ENCODE measurements around the gene SCN11A. TPM values are rescaled to one million over a fixed set of nuclear protein-coding genes. Genes with fewer than 3 reads are reported as not detected.

The SCN11A gene
- total RNA-seq, 2 donors from 2014 or later, result 0.05 to 0.61 TPM

- H3K27ac ChIP-seq, result no peak overlapping the region
- TF ChIP-seq, protein P1, sequence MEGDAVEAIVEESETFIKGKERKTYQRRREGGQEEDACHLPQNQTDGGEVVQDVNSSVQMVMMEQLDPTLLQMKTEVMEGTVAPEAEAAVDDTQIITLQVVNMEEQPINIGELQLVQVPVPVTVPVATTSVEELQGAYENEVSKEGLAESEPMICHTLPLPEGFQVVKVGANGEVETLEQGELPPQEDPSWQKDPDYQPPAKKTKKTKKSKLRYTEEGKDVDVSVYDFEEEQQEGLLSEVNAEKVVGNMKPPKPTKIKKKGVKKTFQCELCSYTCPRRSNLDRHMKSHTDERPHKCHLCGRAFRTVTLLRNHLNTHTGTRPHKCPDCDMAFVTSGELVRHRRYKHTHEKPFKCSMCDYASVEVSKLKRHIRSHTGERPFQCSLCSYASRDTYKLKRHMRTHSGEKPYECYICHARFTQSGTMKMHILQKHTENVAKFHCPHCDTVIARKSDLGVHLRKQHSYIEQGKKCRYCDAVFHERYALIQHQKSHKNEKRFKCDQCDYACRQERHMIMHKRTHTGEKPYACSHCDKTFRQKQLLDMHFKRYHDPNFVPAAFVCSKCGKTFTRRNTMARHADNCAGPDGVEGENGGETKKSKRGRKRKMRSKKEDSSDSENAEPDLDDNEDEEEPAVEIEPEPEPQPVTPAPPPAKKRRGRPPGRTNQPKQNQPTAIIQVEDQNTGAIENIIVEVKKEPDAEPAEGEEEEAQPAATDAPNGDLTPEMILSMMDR (IDR thresholded peaks at IDR 0.05), result no peak
- H3K4me1 ChIP-seq, result no peaks in the 10 kb centered on the region
Measured at GRCh38 chr3:39094851-39095677, 43.3 kb upstream of the SCN11A start.

GRCh38 chr3:39090922-39091321 lies 39.2 kb upstream of the SCN11A start:
- H3K27ac ChIP-seq, result no peak overlapping the region
- no peak overlapping the region for H3K4me3 ChIP-seq
- no peaks in the 10 kb centered on the region for H3K27me3 ChIP-seq
- no peak overlapping the region for H3K9ac ChIP-seq (ENCODE audit: low read depth in 2 of 2, low read length in 2 of 2)
- H3K36me3 ChIP-seq, result peaks cover 18% of the 10 kb centered on the region
- no peaks in the 10 kb centered on the region for H3K4me1 ChIP-seq
- TF ChIP-seq, protein P1 (IDR thresholded peaks at IDR 0.05), result no peak
- no peaks in the 10 kb centered on the region for H3K9me3 ChIP-seq
- DNase-seq, result no peak
- intact Hi-C loops (cut with DNase I), result no loop called here

More at GRCh38 chr3:39094851-39095677, 43.3 kb upstream of the SCN11A start:
- DNase-seq, result no peak
- no peak overlapping the region for H3K4me3 ChIP-seq
- H3K9ac ChIP-seq (ENCODE audit: low read depth in 2 of 2, low read length in 2 of 2), result no peak overlapping the region
- intact Hi-C loops (cut with DNase I), result no loop called here
- no peaks in the 10 kb centered on the region for H3K27me3 ChIP-seq
- peaks cover 17% of the 10 kb centered on the region for H3K36me3 ChIP-seq
- H3K9me3 ChIP-seq, result no peaks in the 10 kb centered on the region

- no peak for DNase-seq
- TF ChIP-seq, protein P1 (IDR thresholded peaks at IDR 0.05), result no peak
- H3K9ac ChIP-seq (ENCODE audit: low read depth in 2 of 2, low read length in 2 of 2), result no peak overlapping the region
- intact Hi-C loops (cut with DNase I), result no loop called here
- H3K27ac ChIP-seq, result no peak overlapping the region
- H3K36me3 ChIP-seq, result peaks cover 10% of the 10 kb centered on the region
- no peaks in the 10 kb centered on the region for H3K27me3 ChIP-seq
- H3K4me3 ChIP-seq, result no peak overlapping the region
- no peaks in the 10 kb centered on the region for H3K4me1 ChIP-seq
- H3K9me3 ChIP-seq, result no peaks in the 10 kb centered on the region
Measured at GRCh38 chr3:39088889-39089288, 37.1 kb upstream of the SCN11A start.

DNA sequence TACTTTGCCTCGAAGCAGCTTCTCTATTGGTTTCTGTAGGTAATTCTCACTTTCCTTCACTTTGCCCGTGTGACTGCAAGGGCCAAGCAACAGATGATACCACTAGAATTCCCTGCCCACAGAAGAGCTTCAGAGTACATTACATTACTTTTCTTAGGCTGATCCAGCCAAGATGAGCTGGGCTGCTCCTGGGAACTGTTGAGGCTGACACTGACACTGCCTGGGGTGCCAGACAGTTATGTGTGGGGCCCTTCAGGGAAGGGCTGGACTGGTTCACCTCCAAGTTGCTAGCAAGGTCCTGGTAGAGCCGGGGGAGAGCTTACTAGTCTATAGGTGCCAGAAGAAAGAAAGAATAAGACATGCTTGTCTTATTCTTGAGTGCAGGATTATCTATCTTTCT lies 36.7 kb upstream of the SCN11A start:
- Histone ChIP-seq H3K4me1 (no peaks in the 10 kb centered on the region), H3K9ac (ENCODE audit: low read depth in 2 of 2, low read length in 2 of 2) (no peak overlapping the region), H3K9me3 (no peaks in the 10 kb centered on the region), H3K36me3 (peaks cover 10% of the 10 kb centered on the region), H3K27me3 (no peaks in the 10 kb centered on the region), H3K27ac (no peak overlapping the region), H3K4me3 (no peak overlapping the region)
- no peak for DNase-seq
- intact Hi-C loops (cut with DNase I), result no loop called here
- TF ChIP-seq, protein P1 (IDR thresholded peaks at IDR 0.05), result no peak

GRCh38 chr3:39086144-39086543 lies 34.4 kb upstream of the SCN11A start:
- no peak for DNase-seq
- H3K4me3 ChIP-seq, result no peak overlapping the region
- H3K4me1 ChIP-seq, result no peaks in the 10 kb centered on the region
- TF ChIP-seq, protein P1 (IDR thresholded peaks at IDR 0.05), result no peak
- no peaks in the 10 kb centered on the region for H3K27me3 ChIP-seq
- H3K36me3 ChIP-seq, result peaks cover 10% of the 10 kb centered on the region
- intact Hi-C loops (cut with DNase I), result no loop called here
- no peak overlapping the region for H3K27ac ChIP-seq
- H3K9ac ChIP-seq (ENCODE audit: low read depth in 2 of 2, low read length in 2 of 2), result no peak overlapping the region
- no peaks in the 10 kb centered on the region for H3K9me3 ChIP-seq

All from colonic mucosa (tissue), 4 donors.